Ishikawa (cell line): ENCODE measurements around the gene CLNK.

Source experiments
- CEBPB ChIP-seq: IDR thresholded peaks from 2 replicates; pipeline ENCODE4 v1.6.1; 2012
- CREB1 ChIP-seq: IDR thresholded peaks from 2 replicates; pipeline ENCODE4 v1.6.1; 2012; ENCODE audit warnings: low read depth
- EGR1 ChIP-seq: IDR thresholded peaks from 2 replicates; pipeline ENCODE4 v1.6.1; 2012
- EP300 ChIP-seq: IDR thresholded peaks from 2 replicates; pipeline ENCODE4 v1.6.1; 2012; ENCODE audit warnings: borderline replicate concordance
- FOXM1 ChIP-seq: IDR thresholded peaks from 2 replicates; pipeline ENCODE4 v1.6.1; 2012; ENCODE audit warnings: low read depth, borderline replicate concordance
- MAX ChIP-seq: IDR thresholded peaks from 2 replicates; pipeline ENCODE4 v1.6.1; 2012
- NFIC ChIP-seq: IDR thresholded peaks from 2 replicates; pipeline ENCODE4 v1.6.1; 2012
- RAD21 ChIP-seq: IDR thresholded peaks from 2 replicates; pipeline ENCODE4 v1.6.1; 2012; ENCODE audit warnings: low read depth
- REST ChIP-seq: IDR thresholded peaks from 2 replicates; pipeline ENCODE4 v1.6.1; 2012; ENCODE audit warnings: low read depth, mild to moderate bottlenecking
- TAF1 ChIP-seq: IDR thresholded peaks from 2 replicates; pipeline ENCODE4 v1.6.1; 2012; ENCODE audit warnings: low read depth, mild to moderate bottlenecking
- TCF12 ChIP-seq: IDR thresholded peaks from 2 replicates; pipeline ENCODE4 v1.6.1; 2012; ENCODE audit warnings: low read depth
- TEAD4 ChIP-seq: IDR thresholded peaks from 2 replicates; pipeline ENCODE4 v1.6.1; 2012
- USF1 ChIP-seq: IDR thresholded peaks from 2 replicates; pipeline ENCODE4 v1.6.1; 2012
- YY1 ChIP-seq: IDR thresholded peaks from 2 replicates; pipeline ENCODE4 v1.6.1; 2012; ENCODE audit warnings: low read depth
- ZBTB7A ChIP-seq: IDR thresholded peaks from 2 replicates; pipeline ENCODE4 v1.6.1; 2012; ENCODE audit warnings: low read depth

CLNK gene

GRCh38 chr4:10608501-10609219 lies 75.9 kb downstream of the CLNK start:
- TF ChIP-seq TEAD4 (no peak), MAX (no peak), RAD21 (no peak), REST (no peak), ZBTB7A (no peak)

GRCh38 chr4:10607206-10607605 lies 77.4 kb downstream of the CLNK start:
- no peak for TF ChIP-seq YY1
- no peak for TF ChIP-seq EGR1
- no peak for TF ChIP-seq NFIC
- TF ChIP-seq TAF1: no peak
- no peak for TF ChIP-seq ZBTB7A

GRCh38 chr4:10606483-10607155 lies 77.9 kb downstream of the CLNK start:
- TF ChIP-seq TEAD4 (no peak), RAD21 (no peak), MAX (no peak), CEBPB (no peak), YY1 (no peak), CREB1 (no peak), REST (no peak), TCF12 (no peak), NFIC (no peak)

GRCh38 chr4:10605746-10606482 lies 78.7 kb downstream of the CLNK start:
- no peak for TF ChIP-seq MAX
- TF ChIP-seq TAF1: no peak
- TF ChIP-seq CEBPB: no peak
- no peak for TF ChIP-seq YY1
- no peak for TF ChIP-seq TCF12
- TF ChIP-seq ZBTB7A: no peak
- TF ChIP-seq FOXM1: no peak
- TF ChIP-seq CREB1: no peak
- TF ChIP-seq USF1: no peak
- no peak for TF ChIP-seq REST
- no peak for TF ChIP-seq NFIC
- TF ChIP-seq EGR1: no peak
- no peak for TF ChIP-seq RAD21
- no peak for TF ChIP-seq TEAD4
- TF ChIP-seq EP300: no peak
